A549 treated with ZK216348 at 1 μM for 4 hours (cell line): ENCODE measurements around the gene PDIA2. TPM values are rescaled to one million over a fixed set of nuclear protein-coding genes. Genes with fewer than 3 reads are reported as not detected.

Experiments
- total RNA-seq: library from RNA; stranded (reverse); fragments of 200-300 nt; extraction: Qiagen RNA extraction; gene quantifications from 5 replicates; pipeline ENCODE4 v1.2.3, GENCODE V29; 2022; ENCODE audit warnings: low read depth

Gene PDIA2
- 0.20 to 0.84 TPM (median 0.73 TPM) in 5 replicates for total RNA-seq

GRCh38 chr16:283033-283805 is at the start of gene PDIA2:
Gene PDIA2 (plus strand): TSS chr16:283164. CDS start chr16:283170, 6 bp downstream.

GRCh38 chr16:234468-235305 is 48.3 kb upstream of the PDIA2 start, which contains the start of gene FAM234A:
Gene FAM234A (plus strand): TSS chr16:234821. CDS start chr16:254414, 19,593 bp downstream.

GRCh38 chr16:275786-276232 is 7.2 kb upstream of the PDIA2 start, which contains the start of gene RGS11:
Gene RGS11 (minus strand): TSS chr16:275944. CDS start chr16:275911, 33 bp downstream.

GRCh38 chr16:280552-280951 is 2.4 kb upstream of the PDIA2 start, which contains the start of gene ARHGDIG:
Gene ARHGDIG (plus strand): TSS chr16:280591. CDS start chr16:280681, 90 bp downstream.

Other genes starting within 250 kb of the PDIA2 start
- 34.4 to 41.4 TPM (median 38.2 TPM) in 5 replicates for gene POLR3K, start 229.6 kb upstream of the PDIA2 start, total RNA-seq
- 61.3 to 80.5 TPM (median 71.6 TPM) in 5 replicates for gene SNRNP25, start 229.3 kb upstream of the PDIA2 start, total RNA-seq
- 15.9 to 34.2 TPM (median 28.7 TPM) in 5 replicates for gene RHBDF1, start 210.5 kb upstream of the PDIA2 start, total RNA-seq
- gene MPG, start 204.9 kb upstream of the PDIA2 start, total RNA-seq = 41.1 to 78.5 TPM (median 65.7 TPM) in 5 replicates
- gene NPRL3, start 144.5 kb upstream of the PDIA2 start, total RNA-seq = 17.4 to 33.4 TPM (median 29.2 TPM) in 5 replicates
- not detected in 5 replicates for gene HBZ, start 130.5 kb upstream of the PDIA2 start, total RNA-seq
- not detected in 5 replicates for gene HBM, start 117.2 kb upstream of the PDIA2 start, total RNA-seq
- gene HBA2, start 110.3 kb upstream of the PDIA2 start, total RNA-seq = 0.79 TPM in 1 of 5 replicates, not detected in the others
- 0.93 to 2.3 TPM (median 1.6 TPM) in 5 replicates for gene HBA1, start 106.5 kb upstream of the PDIA2 start, total RNA-seq
- 4.3 to 9.0 TPM (median 7.2 TPM) in 5 replicates for gene HBQ1, start 102.7 kb upstream of the PDIA2 start, total RNA-seq
- 39.5 to 57.0 TPM (median 47.1 TPM) in 5 replicates for gene LUC7L, start 53.7 kb upstream of the PDIA2 start, total RNA-seq
- gene FAM234A, start 48.3 kb upstream of the PDIA2 start, total RNA-seq = 35.5 to 52.7 TPM (median 48.7 TPM) in 5 replicates
- 2.2 to 7.1 TPM (median 4.4 TPM) in 5 replicates for gene RGS11, start 7.2 kb upstream of the PDIA2 start, total RNA-seq
- 1.2 to 3.4 TPM (median 2.8 TPM) in 5 replicates for gene ARHGDIG, start 2.6 kb upstream of the PDIA2 start, total RNA-seq
- 19.5 to 37.6 TPM (median 34.7 TPM) in 5 replicates for gene AXIN1, start 69.6 kb downstream of the PDIA2 start, total RNA-seq
- 113 to 136 TPM (median 126 TPM) in 5 replicates for gene MRPL28, start 87.4 kb downstream of the PDIA2 start, total RNA-seq
- 20.4 to 41.0 TPM (median 36.6 TPM) in 5 replicates for gene PGAP6, start 98.8 kb downstream of the PDIA2 start, total RNA-seq
- 232 to 478 TPM (median 441 TPM) in 5 replicates for gene NME4, start 114.0 kb downstream of the PDIA2 start, total RNA-seq
- 18.5 to 31.1 TPM (median 25.8 TPM) in 5 replicates for gene DECR2, start 118.7 kb downstream of the PDIA2 start, total RNA-seq
- gene RAB11FIP3, start 142.5 kb downstream of the PDIA2 start, total RNA-seq = 15.0 to 26.7 TPM (median 23.0 TPM) in 5 replicates
- gene CAPN15, start 244.5 kb downstream of the PDIA2 start, total RNA-seq = 30.2 to 84.8 TPM (median 76.9 TPM) in 5 replicates